Measurements from ENCODE around the gene ABI3BP.

DNA sequence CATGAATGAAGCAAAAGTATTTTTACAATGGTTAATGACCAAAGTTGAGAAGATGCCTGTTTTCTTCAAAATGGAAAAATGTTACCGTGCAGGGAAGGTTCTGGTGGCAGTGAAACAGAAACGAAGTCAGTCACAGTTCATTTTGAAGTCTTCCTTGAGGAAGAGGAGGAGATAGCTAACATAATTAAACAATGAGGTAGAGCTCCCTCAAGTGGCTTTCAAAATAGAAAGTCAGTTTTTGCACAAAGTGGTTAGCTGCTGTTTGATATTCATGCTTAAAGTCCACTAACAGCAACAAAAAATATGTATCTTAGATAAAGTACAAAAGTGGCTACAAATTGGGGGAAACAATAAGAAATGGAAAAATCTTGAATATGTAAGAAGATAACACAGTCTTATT is 196.7 kb downstream of the ABI3BP start:
- TF ChIP-seq POLR2AphosphoS5 (IDR thresholded peaks at IDR 0.05), result no peak
- TF ChIP-seq, protein P1, sequence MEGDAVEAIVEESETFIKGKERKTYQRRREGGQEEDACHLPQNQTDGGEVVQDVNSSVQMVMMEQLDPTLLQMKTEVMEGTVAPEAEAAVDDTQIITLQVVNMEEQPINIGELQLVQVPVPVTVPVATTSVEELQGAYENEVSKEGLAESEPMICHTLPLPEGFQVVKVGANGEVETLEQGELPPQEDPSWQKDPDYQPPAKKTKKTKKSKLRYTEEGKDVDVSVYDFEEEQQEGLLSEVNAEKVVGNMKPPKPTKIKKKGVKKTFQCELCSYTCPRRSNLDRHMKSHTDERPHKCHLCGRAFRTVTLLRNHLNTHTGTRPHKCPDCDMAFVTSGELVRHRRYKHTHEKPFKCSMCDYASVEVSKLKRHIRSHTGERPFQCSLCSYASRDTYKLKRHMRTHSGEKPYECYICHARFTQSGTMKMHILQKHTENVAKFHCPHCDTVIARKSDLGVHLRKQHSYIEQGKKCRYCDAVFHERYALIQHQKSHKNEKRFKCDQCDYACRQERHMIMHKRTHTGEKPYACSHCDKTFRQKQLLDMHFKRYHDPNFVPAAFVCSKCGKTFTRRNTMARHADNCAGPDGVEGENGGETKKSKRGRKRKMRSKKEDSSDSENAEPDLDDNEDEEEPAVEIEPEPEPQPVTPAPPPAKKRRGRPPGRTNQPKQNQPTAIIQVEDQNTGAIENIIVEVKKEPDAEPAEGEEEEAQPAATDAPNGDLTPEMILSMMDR (IDR thresholded peaks at IDR 0.05), result no peak
- no peak for TF ChIP-seq POLR2A (IDR thresholded peaks at IDR 0.05)
- no peak for TF ChIP-seq EP300 (IDR thresholded peaks at IDR 0.05)

All from upper lobe of left lung (tissue), 4 donors.